Measurements from ENCODE around the gene BGLAP.

Gene BGLAP

DNA sequence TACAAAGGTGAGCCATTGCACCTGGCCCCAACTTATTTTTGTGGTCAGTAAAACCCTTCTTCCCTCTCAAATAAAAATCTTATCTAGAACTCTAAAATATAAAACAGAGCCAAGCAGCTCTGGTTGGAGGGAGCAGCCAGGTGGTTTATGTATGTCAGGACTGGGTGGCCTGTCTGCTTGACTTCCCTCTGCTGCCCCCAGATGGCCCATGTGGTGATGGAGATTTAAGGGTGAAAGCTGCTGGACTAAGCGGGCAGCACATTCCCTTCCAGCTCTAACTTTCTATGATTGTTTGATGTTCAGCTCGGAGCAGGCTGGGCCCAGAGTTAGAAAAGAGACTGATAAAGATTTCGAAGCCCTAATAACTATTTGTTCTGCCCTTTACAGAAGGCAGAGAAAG, 17.8 kb downstream of the BGLAP start:
- FAIRE-seq, result no peak

DNA sequence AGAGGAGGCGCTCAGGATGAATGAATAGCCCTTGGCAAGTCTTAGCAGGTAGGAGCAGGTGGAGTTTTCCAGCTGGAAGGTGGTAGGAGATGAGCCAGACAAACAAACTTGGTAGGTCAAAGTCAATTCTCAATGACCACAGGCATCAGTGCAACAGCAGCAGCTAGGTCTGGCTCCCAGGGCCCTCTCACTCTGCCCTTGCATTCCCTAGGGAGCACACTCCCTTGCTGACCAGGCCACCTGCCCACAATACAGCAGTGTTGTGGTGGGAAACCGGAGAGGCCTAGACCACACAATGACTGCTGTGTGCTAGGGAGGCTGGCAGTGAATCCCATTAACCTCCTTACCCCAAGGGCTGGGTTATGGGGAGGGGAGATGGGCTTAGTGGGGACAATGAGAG, 18.9 kb downstream of the BGLAP start:
- FAIRE-seq, result no peak

DNA sequence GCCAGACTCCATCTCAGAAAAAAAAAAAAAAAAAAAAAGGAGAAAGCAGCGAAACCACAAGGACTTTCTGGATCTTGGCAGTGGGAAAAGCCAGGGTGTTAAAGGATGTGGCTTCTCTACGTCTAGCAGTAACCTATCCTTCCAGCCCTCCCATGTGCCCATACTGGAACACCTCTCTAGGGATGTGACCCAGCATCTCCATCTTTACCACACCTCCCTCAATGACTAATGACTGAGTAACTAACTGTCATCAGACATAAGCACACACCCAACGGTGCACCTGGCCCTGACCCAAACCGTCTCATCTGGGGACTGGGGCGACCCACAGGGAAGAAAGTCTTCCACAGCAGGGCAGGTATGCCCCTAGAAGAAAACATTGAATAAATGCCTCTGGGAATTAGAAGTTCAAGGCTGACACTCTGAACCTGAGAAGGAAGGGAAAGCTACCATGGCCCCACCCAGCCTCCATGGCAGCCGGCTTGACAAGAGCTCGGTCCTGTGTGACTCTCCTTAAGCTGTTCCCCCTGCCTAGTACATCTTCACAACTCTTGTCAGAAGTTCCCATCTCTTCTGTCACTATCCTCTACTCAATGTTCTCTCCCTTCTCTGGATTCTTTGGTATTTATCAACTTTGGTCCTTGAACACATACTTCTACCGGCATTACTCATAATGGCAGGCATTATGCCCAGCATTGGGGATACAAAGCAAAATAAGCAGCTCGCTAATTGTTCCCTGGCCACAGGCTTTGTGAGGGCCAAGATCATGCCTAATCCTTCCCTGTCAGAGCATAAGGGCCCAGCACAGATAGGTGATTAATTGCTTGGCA, 20.7 kb downstream of the BGLAP start:
- FAIRE-seq, result no peak

DNA sequence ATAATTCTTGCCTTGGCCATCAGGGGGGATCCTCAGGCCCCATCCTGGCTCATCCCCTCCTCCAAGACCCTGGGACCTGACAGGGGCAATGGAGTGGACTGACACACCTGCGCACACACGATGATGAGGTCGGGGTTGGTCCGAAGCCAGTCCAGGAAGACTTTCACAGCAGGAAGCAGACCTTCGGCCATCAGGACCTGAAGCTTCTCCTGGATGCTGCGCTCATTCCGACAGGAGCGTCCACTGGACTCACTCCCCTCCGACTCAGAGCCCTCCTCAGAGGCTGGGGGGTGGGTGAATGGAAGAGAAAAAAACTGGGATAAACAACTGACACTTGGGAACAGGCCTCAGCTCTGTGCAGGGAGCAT, 21.3 kb downstream of the BGLAP start:
- no peak for FAIRE-seq

DNA sequence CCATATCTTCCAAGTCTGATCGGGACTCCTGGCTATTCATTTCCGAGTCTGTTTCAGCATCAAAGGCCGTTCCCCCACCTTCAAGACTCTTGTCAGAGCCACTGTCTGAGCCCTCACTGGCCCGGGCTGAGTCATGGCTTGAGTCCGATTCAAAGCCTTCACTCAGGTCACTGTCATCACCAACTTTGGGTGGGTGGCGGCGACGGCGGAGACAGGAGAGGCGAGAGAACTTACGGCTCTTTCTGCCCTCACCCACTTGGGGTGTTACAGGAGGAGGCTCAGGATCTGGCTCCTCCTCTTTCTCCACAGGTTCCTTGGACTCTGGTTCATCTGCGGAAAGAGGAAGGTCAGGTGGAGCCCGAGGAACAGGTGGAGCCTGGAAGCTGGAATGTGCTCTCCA, 24.1 kb downstream of the BGLAP start:
- FAIRE-seq, result no peak

DNA sequence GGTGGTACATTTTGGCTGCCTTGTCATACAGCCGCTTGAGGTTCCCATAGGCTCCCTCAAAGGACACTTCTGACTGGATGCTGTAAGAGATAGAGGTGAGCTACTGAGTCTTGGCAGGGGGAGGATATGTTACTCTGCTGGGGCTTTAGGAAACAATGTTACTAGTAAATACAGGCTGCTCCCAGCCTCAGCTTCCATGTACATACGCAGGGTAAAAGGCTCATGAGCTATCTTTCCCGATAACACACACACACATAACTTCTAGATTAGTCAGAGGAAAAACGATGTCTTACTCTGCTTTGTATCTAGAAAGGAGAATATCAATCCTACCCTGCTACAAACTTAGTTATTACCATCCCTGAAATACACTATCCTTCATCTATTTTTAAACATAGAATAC, 26.4 kb downstream of the BGLAP start:
- FAIRE-seq, result no peak

DNA sequence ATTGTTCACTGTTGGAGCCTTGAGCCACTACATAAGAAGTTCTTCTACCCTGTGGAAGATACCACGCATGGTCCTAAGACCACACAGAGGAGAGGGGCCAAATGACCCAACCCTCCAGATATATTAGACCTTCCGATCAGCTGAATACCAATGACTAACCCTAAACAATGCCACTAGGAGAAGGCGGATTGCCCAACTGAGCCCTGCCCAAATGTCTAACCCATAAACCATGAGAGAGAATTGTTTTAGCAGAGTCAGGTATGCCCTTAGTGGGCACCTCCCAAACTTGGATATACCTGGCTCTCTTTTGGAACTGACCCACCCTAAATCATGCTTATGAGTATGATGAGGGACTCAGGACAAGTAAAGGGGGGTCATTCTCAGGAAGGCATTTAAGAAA, 28.3 kb downstream of the BGLAP start:
- FAIRE-seq, result no peak

DNA sequence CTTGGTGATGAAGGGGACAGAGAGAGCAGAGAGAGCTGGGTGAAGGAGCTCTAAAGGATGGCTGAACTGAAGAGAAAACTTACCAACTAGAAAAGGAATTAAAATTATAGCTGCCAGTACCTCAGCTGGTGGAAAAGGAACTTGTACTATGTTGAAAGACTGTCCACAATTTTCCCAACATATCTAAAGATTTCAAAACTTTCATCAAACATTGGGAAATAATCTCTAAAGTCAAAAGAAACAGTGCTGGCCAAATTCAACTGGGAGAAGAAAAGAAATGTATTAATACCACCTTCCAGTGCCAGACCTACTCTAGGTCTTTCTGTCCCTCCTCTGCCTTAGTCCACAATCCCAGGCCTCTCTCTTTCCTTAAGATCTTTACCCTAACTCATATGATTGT, 34.5 kb downstream of the BGLAP start:
- FAIRE-seq, result no peak

DNA sequence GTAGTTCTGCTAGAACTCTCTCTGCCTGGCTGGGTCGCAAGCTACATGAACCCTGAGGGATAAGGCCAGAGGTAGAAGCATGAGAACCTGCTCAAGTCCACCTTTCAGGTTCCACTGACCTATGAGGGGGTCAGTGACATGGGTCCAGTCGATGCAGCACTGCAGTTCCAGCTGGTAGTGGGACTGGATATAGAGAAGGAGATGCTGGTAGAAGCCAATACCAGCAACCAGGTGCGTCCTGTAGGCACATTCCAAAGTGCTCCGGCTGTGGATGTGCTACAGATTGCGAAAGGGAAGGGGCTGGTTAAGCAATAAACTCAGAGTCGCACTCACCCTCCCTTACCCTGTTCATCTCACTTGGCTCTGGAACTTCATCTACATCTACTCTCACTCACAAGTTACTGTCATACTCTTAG, 35.0 kb downstream of the BGLAP start:
- FAIRE-seq, result no peak

DNA sequence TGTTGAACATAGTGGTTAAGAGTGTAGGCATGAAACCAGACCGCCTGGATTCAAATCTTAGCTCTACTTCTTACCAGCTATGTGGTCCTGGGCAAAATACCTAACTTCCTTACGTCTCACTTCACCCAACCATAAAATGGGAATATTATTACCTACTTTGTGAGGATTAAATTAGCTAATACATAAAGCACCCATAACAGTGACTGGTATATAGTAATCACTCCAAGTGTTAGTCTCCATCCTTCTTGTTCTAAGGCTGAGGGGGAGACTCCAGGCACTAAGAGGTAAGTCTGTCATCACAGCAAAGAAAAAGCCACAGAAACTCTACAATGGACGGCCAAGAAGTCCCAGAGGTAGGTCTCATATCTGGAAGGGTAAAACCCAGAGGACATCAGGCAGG, 37.9 kb downstream of the BGLAP start:
- no peak for FAIRE-seq

DNA sequence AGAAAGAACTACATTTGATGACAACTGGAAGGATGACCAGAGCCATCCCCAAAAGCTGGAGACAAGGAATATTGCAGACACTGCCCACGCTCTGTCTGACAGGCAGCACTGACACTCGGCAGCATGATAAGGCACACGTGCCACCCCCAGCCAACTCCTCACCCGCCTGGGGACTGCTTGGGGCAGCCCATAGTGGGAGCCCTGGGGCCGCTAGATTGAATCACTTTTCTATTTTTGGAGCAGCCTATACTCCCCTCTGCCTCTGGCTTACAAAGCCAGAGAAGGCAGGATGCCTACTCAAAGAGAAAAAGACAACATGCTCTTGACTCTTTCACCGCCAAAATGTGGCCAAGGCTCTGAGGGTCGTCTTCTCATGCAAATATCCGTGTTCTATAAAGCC, 39.3 kb downstream of the BGLAP start:
- FAIRE-seq, result no peak

DNA sequence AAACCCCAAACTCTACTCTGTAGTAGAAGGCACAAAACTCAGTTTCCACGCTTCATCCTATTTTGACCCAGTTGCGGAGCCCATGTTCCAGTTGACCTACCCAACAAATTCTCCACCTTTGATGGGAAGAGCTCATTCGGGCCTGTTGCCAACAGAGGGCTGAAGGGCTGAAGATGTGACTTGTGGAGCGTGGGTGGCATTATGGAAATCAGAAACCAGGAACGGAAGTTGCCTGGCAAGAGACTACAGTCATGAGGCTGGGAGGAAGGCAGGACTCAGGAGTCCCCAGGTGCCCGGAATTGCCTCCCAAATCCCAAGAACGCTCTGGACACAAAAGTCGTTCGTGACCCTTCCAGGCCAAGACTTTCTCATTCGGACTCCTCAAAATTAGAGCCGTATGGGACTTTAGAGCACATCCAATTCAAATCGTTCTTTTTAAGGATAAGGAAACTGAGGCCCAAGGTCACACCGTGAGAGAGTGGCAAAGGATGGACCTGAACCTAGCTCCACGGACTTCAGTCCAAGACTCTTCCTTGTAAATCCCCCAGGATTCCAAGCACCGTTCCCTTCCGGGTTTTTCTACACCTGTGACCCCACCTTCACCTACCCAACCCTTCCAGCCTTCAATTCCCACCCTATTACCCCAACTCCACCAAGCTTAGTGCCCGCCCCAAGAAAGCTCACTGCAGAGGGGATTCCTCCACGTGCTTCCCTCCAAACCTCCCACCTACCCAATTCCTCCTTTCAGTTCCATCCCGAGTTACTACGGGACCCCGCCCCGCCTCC, 39.9 kb downstream of the BGLAP start:
- FAIRE-seq, result no peak

DNA sequence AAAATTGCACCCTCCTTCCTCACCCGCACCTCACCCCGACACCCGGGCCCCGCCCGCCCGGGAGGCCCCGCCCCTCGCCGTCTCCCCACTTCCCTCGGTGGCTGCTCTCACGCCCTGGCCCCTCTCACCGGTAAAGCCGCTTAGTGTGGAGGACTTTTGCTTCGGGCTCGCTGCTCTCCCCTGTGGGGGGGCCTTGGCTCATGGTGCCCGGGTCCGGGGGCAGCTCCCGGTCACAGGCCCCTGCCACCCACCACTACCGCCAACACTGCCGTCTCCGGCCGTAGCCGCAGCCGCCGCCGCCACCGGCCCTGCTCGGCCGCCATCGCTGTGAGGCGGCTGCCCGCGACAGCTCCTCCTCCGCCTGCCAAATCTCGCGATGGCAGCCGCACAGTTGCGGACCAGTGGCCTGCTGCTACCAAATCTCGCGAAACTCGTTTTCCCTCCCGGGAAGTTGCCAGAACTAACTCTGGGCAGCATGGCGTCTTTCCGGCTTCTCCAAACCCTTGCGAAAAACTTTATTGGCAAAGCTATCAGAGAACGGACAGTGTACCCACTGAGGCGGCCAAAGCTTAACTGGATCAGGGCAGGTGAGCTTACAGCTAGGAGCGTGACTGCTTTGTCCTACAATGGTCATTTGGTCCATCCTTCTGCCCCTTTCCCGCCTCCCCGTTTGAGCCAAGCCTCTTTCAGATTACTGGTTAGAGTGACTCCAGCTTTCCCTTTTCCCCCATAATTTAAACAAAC, 40.7 kb downstream of the BGLAP start, which contains the start of gene SMG5:
SMG5 (minus strand) TSS at position 347 of the 744 bp plus-strand sequence; CDS start at position 202, 145 bp downstream.
- peak; percentile 94 for FAIRE-seq

DNA sequence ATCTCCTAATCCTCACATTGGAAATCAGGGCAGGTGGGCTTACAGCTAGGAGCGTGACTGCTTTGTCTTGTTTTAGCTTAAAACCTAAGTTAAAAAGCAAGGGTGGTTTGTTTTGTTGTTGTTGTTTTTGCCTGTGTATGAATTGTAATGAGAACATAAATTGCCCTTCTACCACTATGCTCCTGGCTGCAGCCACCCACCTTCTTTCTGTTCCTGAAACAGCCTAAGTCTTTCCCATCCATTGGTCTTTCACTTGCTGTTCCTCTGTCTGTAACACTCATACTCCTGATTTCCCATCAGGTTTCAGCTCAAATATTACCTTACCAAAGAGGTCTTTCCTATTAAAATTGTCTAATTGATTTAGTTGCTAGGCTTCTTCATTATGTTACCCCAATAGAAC, 41.5 kb downstream of the BGLAP start:
- FAIRE-seq, result no peak

DNA sequence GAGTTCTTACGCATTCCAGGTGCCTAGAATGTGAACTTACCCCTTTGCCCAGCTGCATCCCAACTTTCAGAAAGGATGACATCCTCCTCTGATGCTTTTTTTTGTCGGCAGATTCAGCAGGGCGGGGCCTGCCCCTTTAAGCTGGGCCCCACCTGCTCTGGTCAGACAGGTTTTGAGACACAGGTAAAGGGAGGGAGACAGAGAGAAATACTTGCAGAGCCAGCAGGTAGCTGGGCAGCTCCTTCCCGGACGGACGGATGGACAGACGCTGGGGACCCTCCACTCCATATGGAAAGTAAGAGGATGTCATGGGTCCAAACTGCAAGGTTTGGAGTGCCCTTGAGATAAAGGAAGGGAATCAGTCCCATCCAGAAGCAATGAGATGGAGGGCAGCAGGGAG, 42.1 kb downstream of the BGLAP start, which contains the start of gene TMEM79:
TMEM79 (plus strand) TSS at position 214 of the 400 bp plus-strand sequence. CDS start 902 bp downstream, outside the sequence.
- no peak for FAIRE-seq

DNA sequence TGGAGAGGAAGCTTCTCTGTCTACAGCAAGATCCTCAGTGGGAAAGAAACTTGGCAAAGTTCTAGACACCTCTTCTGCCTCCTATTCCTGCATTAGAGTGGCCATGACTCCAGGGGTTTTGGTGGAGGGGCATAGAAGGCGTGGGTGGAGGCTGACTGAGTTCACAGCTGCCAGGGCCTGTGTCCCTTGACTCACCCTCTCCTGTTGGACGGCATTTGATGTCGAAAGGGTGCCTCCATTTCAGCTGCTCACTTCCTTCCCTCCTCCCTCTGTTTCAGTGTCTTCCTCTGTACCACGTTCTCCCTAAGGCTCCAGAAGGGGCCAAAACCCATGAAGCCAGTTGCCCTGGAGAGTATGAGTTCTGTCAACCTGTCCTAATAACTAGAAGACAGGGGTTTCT, 42.8 kb downstream of the BGLAP start:
- FAIRE-seq, result no peak

DNA sequence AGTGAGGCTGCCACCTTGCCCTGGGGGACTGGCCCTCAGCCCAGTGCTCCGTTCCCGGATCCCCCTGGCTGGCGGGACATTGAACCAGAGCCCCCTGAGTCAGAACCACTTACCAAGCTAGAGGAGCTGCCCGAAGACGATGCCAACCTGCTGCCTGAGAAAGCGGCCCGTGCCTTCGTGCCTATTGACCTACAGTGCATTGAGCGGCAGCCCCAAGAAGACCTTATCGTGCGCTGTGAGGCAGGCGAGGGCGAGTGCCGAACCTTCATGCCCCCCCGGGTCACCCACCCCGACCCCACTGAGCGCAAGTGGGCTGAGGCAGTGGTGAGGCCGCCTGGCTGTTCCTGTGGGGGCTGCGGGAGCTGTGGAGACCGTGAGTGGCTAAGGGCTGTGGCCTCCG, 43.5 kb downstream of the BGLAP start:
- no peak for FAIRE-seq

DNA sequence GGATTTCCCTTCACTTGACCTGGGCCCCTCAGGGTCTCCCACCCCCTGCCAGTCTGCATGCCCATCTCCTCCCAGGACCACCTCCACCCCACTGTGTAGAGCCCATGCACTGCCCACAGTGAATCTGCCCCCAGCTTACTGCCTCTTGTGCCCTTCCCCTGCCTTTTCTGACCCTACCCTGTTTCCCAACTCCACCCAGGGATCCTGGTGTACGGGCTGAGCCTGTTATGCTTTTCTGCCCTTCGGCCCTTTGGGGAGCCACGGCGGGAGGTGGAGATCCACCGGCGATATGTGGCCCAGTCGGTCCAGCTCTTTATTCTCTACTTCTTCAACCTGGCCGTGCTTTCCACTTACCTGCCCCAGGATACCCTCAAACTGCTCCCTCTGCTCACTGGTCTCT, 44.1 kb downstream of the BGLAP start:
- no peak for FAIRE-seq

DNA sequence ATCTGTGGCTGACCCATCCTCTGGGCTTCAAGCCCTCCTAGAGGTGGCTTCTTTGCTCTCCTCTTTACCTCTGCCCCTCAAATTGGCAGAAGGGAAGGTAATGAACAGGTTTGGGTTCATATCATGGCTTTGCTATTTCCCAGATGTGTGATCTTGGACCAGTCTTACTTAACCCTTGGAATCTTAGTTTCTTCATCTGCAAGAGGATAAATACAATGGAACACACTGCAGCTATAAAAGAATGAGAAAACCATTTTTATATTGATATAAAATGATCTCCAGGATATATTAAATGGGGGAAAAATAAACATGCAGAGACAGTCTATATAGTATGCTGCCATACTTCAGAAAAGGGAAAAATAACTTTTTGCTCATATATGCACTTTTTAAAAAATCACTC, 47.9 kb downstream of the BGLAP start:
- FAIRE-seq, result no peak

DNA sequence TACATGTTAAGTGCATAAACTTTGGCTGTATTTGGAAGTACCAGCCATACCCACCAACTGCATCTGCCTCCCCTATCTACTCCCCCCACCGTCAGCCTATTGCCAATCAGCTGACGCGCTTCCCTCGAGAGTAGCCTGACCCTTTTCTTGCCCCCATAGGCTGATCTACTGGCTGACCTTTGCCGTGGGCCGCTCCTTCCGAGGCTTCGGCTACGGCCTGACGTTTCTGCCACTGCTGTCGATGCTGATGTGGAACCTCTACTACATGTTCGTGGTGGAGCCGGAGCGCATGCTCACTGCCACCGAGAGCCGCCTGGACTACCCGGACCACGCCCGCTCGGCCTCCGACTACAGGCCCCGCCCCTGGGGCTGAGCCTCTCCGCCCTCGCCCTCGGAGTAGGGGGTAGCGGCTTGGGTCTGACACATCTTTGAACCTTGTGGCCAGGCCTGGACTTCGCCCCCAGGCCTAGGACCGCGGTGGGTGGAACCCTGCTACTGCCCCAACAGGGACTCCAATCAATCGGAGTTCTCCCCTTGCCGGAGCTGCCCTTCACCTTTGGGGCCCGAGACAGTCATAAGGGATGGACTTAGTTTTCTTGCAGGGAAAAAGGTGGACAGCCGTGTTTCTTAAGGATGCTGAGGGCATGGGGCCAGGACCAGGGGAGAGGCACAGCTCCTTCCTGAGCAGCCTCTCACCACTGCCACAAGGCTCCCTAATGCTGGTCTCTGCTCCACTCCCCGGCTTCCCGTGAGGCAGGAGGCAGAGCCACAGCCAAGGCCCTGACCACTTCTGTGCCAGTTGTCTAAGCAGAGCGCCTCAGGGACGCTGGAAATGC, 49.5 kb downstream of the BGLAP start:
- FAIRE-seq, result no peak
